B cell (primary cell): ENCODE measurements around the gene TOLLIP. TPM values are rescaled to one million over a fixed set of nuclear protein-coding genes. Genes with fewer than 3 reads are reported as not detected.

Source experiments
- ATAC-seq: fragments of 200-7000 bp; cut with Tn5 transposase; one replicate; pipeline ENCODE4 v1.10.0; 2021; ENCODE audit warnings: low read depth, mild to moderate bottlenecking, moderate number of reproducible peaks, moderate library complexity
- CTCF ChIA-PET: fragments of 350-600 bp; sonication (Branson Sonifier 250); formaldehyde crosslinking; loops from one replicate; lab custom pipeline; 2021; ENCODE audit warnings: antibody characterized with exemption, inconsistent platforms; lab: Charles Lee
- POLR2A ChIA-PET: fragments of 350-600 bp; sonication (Branson Sonifier 250); formaldehyde crosslinking; loops from one replicate; lab custom pipeline; 2021; ENCODE audit warnings: antibody characterized with exemption; lab: Charles Lee
- DNase-seq: peaks from one replicate; pipeline ENCODE4 v3.0.0; 2013
- H2AFZ ChIP-seq: 2 replicates; pipeline ENCODE4 v1.6.1; 2012; ENCODE audit warnings: mild to moderate bottlenecking, low read depth, low read length; ENCODE audit not compliant: insufficient read depth, poor library complexity, severe bottlenecking
- H3K27ac ChIP-seq, 2 donors: 1 replicate in 1 of 2; 2 replicates in 1 of 2; pipeline ENCODE4 v1.5.1; 2012 to 2013; ENCODE audit warnings: low read length in 2 of 2, mild to moderate bottlenecking in 2 of 2, moderate library complexity in 1 of 2
- H3K27me3 ChIP-seq, 4 experiments: fragments of 200-600 bp in 1 of 4; sonication (generic) in 1 of 4; replicated peaks in 1 of 4; 1 replicate in 2 of 4; 2 replicates in 2 of 4; pipeline versions ENCODE4 v1.6.1 to v1.7.0; 2013 to 2016; ENCODE audit warnings: low read length in 3 of 4, mild to moderate bottlenecking in 2 of 4, mixed read lengths in 1 of 4, moderate library complexity in 1 of 4; ENCODE audit not compliant: insufficient read depth in 4 of 4, control insufficient read depth in 3 of 4; ENCODE audit errors: control extremely low read depth in 1 of 4
- H3K36me3 ChIP-seq, 2 experiments: replicated peaks in 1 of 2; 1 replicate in 1 of 2; 2 replicates in 1 of 2; pipeline versions ENCODE4 v1.6.1 to v1.7.1; 2013; ENCODE audit warnings: low read length in 1 of 2; ENCODE audit not compliant: insufficient read depth in 2 of 2, control insufficient read depth in 1 of 2; ENCODE audit errors: control extremely low read depth in 1 of 2, extremely low read depth in 1 of 2
- H3K4me1 ChIP-seq, 2 donors: fragments of 200-600 bp in 1 of 2; sonication (generic) in 1 of 2; 1 replicate in 1 of 2; 2 replicates in 1 of 2; pipeline versions ENCODE4 v1.5.1 to v1.6.1; 2013 to 2017; ENCODE audit warnings: low read length in 2 of 2; ENCODE audit not compliant: control insufficient read depth in 2 of 2, insufficient read depth in 2 of 2
- H3K4me2 ChIP-seq: replicated peaks from 2 replicates; pipeline ENCODE3; 2012; ENCODE audit warnings: mild to moderate bottlenecking, low read depth, low read length; ENCODE audit not compliant: poor library complexity, severe bottlenecking
- H3K4me3 ChIP-seq, 5 experiments: fragments of 200-600 bp in 1 of 5; sonication (generic) in 1 of 5; 1 replicate in 3 of 5; 2 replicates in 2 of 5; pipeline versions ENCODE4 v1.5.1 to v1.7.0; 2011 to 2016; ENCODE audit warnings: low read length in 4 of 5, mild to moderate bottlenecking in 4 of 5, low read depth in 2 of 5, control low read depth in 1 of 5, moderate library complexity in 1 of 5; ENCODE audit not compliant: insufficient read depth in 1 of 5; ENCODE audit errors: control extremely low read depth in 1 of 5, extremely low read depth in 1 of 5
- H3K79me2 ChIP-seq: fragments of 200-600 bp; sonication (generic); one replicate; pipeline ENCODE4 v1.6.0; 2016; ENCODE audit warnings: low read length; ENCODE audit not compliant: control insufficient read depth, insufficient read depth
- H3K9ac ChIP-seq: fragments of 200-600 bp; sonication (generic); 2 replicates; pipeline ENCODE4 v1.6.1; 2017; ENCODE audit warnings: mild to moderate bottlenecking, low read length, moderate library complexity
- H3K9me3 ChIP-seq, 3 donors: one replicate each; pipeline versions ENCODE4 v1.6.1 to v1.7.1; 2013; ENCODE audit warnings: low read length in 2 of 3; ENCODE audit not compliant: control insufficient read depth in 2 of 3, insufficient read depth in 1 of 3; ENCODE audit errors: control extremely low read depth in 1 of 3
- H4K20me1 ChIP-seq: 2 replicates; pipeline ENCODE4 v1.6.0; 2012; ENCODE audit warnings: mild to moderate bottlenecking, low read length; ENCODE audit not compliant: insufficient read depth, control insufficient read depth, poor library complexity, severe bottlenecking
- H3K27ac Mint-ChIP-seq: one replicate; pipeline ENCODE4 v1.8.0; 2021; ENCODE audit warnings: mixed read lengths
- H3K27me3 Mint-ChIP-seq: one replicate; pipeline ENCODE4 v1.8.0; 2021; ENCODE audit warnings: mixed read lengths
- H3K4me1 Mint-ChIP-seq: one replicate; pipeline ENCODE4 v1.8.0; 2021; ENCODE audit warnings: mixed read lengths
- H3K4me3 Mint-ChIP-seq: one replicate; pipeline ENCODE4 v1.8.0; 2021; ENCODE audit warnings: mixed read lengths
- H3K9me3 Mint-ChIP-seq: one replicate; pipeline ENCODE4 v1.8.0; 2022; ENCODE audit warnings: mixed read lengths; ENCODE audit not compliant: insufficient read depth
- EZH2 ChIP-seq: IDR thresholded peaks from 2 replicates; pipeline ENCODE4 v1.6.1; 2012; ENCODE audit warnings: borderline replicate concordance, low read depth, mild to moderate bottlenecking, moderate library complexity, low read length; ENCODE audit not compliant: insufficient read depth, poor library complexity, severe bottlenecking
- WGBS: methylation state at CpG from one replicate; pipeline ENCODE4 v1.1.5; 2013; ENCODE audit warnings: missing lambda C conversion rate; ENCODE audit not compliant: insufficient coverage; 5-methylcytosine and 5-hydroxymethylcytosine counted together
- intact Hi-C: fragments of 100-400 bp; cut with micrococcal nuclease; formaldehyde crosslinking; loops from one replicate; pipeline ENCODE4 v1.10.0; 2022
- polyA plus RNA-seq: library from polyadenylated mRNA; depleted of rRNA; stranded (reverse); fragments of >200 nt; gene quantifications from 2 replicates; pipeline ENCODE4 v1.2.3, GENCODE V29; 2012
- total RNA-seq, 2 donors: library from RNA; stranded (reverse); fragments of 120-200 nt in 1 of 2; gene quantifications; 1 replicate in 1 of 2; 2 replicates in 1 of 2; pipeline versions ENCODE4 v1.2.3 to v1.2.4, GENCODE V29; 2013 to 2022
- TF ChIP-seq, protein P1 (sequence below): fragments of 200-600 bp; IDR thresholded peaks from one replicate; pipeline ENCODE4 v1.8.0; 2022; ENCODE audit warnings: antibody characterized with exemption, mild to moderate bottlenecking

The TOLLIP gene
- total and polyA plus RNA-seq, 2 donors (not counting 1 experiment from before 2014, with no cell fraction given), result 34.7 to 52.5 TPM

DNA sequence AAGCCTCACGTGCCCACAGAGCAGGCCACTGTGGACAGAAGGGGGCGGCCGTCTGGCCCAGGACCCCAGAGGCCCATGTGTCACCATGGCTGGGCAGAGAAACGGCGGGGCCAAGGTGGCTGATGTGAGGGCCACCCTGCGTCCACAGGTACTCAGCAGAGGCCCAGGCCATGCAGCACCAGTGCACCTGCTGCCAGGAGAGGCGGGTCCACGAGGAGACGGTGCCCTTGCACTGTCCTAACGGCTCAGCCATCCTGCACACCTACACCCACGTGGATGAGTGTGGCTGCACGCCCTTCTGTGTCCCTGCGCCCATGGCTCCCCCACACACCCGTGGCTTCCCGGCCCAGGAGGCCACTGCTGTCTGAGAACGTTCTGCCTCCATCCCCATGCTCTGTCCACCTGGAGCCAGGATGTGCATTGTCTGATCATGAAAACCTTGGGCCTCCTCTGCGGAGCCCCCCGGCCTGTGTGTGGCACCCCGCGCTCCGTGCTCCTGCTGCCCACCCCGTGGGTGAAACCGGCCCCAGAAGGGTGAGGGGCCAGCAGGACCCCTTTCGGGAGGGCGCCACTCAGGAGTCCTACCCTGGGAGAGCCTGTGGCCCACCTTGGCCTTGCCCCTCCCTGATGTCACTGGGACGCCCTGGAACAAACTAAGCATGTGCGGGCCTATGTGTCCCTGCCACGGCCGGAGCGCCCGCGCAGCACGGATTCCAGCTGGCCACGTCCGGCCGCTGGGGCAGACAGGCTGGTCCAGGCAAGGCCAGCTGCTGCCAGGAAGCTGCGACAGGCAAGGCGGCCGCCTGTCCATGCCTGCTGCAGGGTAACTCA lies 48.0 kb downstream of the TOLLIP start:
- Histone ChIP-seq H3K4me2 (peak overlapping the region; percentile 94), H3K27me3 (no peaks in the 10 kb centered on the region), H4K20me1 (no peaks in the 10 kb centered on the region), H3K9me3 (peaks cover 0 to 12% (median 5%) of the 10 kb centered on the region in 3 donors), H3K79me2 (no peaks in the 10 kb centered on the region), H3K9ac (no peak overlapping the region), H3K4me3 (peak overlapping the region in 1 of 5 experiments; percentile 67), H3K4me1 (peaks cover 12 to 20% of the 10 kb centered on the region in 2 donors), H3K27ac (no peak overlapping the region), H2AFZ (peak overlapping the region; percentile 91), H3K36me3 (peaks cover 0 to 2% of the 10 kb centered on the region in 2 experiments)
- H3K4me1 Mint-ChIP-seq, result peaks cover 19% of the 10 kb centered on the region
- intact Hi-C loops, result loop anchor here (1.0 to 5.0 kb wide), 4 partner anchors 48 to 311 kb away; partner anchors contain the start of genes BRSK2, DUSP8 and TOLLIP
- H3K27ac Mint-ChIP-seq, result no peak overlapping the region
- DNase-seq (no peak), ATAC-seq (no peak)
- TF ChIP-seq, protein P1, sequence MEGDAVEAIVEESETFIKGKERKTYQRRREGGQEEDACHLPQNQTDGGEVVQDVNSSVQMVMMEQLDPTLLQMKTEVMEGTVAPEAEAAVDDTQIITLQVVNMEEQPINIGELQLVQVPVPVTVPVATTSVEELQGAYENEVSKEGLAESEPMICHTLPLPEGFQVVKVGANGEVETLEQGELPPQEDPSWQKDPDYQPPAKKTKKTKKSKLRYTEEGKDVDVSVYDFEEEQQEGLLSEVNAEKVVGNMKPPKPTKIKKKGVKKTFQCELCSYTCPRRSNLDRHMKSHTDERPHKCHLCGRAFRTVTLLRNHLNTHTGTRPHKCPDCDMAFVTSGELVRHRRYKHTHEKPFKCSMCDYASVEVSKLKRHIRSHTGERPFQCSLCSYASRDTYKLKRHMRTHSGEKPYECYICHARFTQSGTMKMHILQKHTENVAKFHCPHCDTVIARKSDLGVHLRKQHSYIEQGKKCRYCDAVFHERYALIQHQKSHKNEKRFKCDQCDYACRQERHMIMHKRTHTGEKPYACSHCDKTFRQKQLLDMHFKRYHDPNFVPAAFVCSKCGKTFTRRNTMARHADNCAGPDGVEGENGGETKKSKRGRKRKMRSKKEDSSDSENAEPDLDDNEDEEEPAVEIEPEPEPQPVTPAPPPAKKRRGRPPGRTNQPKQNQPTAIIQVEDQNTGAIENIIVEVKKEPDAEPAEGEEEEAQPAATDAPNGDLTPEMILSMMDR, result no peak
- TF ChIP-seq EZH2, result no peak
- no peaks in the 10 kb centered on the region for H3K27me3 Mint-ChIP-seq
- ChIA-PET POLR2A (interaction anchor here (1.2 kb wide), 1 partner anchor 121 kb away, joined by 6 read pairs; no protein-coding TSS in a partner anchor), CTCF (interaction anchor here (1.3 to 1.9 kb wide), 2 partner anchors 50 to 313 kb away, joined by 3 to 7 read pairs; no protein-coding TSS in a partner anchor)
- peaks cover 6% of the 10 kb centered on the region for H3K9me3 Mint-ChIP-seq
- peak overlapping the region; percentile 87 for H3K4me3 Mint-ChIP-seq
- WGBS, result 96% methylated on average over 39 of the region's 39 CpGs

DNA sequence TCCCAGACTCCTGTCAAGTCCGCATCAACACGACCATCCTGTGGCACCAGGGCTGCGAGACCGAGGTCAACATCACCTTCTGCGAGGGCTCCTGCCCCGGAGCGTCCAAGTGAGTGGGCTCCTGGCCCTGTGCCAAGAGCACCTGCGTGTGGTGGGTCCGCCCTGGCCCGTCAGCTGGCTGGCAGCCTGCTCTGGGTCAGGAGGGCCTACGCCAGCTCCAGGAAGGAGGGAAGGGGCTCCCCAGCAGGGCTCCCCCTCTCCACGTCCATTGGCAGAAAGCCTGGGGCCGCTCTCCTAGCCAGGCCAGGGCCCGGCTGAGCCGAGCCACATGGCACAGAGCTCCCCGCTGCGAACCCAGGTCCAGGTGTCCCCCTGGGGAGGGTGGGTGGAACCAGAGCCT lies 48.8 kb downstream of the TOLLIP start:
- Histone ChIP-seq H3K4me3 (no peak overlapping the region), H4K20me1 (no peaks in the 10 kb centered on the region), H3K27ac (no peak overlapping the region), H3K27me3 (no peaks in the 10 kb centered on the region), H3K4me1 (peaks cover 12 to 20% of the 10 kb centered on the region in 2 donors), H3K9me3 (peaks cover 0 to 6% (median under 1%) of the 10 kb centered on the region in 3 donors), H3K9ac (no peak overlapping the region), H3K36me3 (peaks cover 0 to 2% of the 10 kb centered on the region in 2 experiments), H3K79me2 (no peaks in the 10 kb centered on the region), H2AFZ (no peak overlapping the region), H3K4me2 (no peak overlapping the region)
- Mint-ChIP-seq H3K9me3 (peaks cover 6% of the 10 kb centered on the region), H3K27ac (no peak overlapping the region), H3K4me1 (peaks cover 19% of the 10 kb centered on the region), H3K27me3 (no peaks in the 10 kb centered on the region), H3K4me3 (no peak overlapping the region)
- DNase-seq (no peak), ATAC-seq (no peak)
- intact Hi-C loops, result loop anchor here (5.0 kb wide), 1 partner anchor 312 kb away; the partner anchor contains the start of gene DUSP8
- ChIA-PET CTCF (no interaction called here), POLR2A (no interaction called here)
- 97% methylated on average over 17 of the region's 17 CpGs for WGBS
- TF ChIP-seq, protein P1, result no peak
- no peak for TF ChIP-seq EZH2
